Naive thymus-derived CD8-positive, alpha-beta T cell (primary cell): ENCODE results near the gene CHD2. TPM values are rescaled to one million over a fixed set of nuclear protein-coding genes. Genes with fewer than 3 reads are reported as not detected.
"Not testable (repeated sequence)": the region's sequence is repeated elsewhere in the genome, so short reads cannot be mapped to it uniquely, and the experiment has no call there.

Experiments used
- ATAC-seq, 2 donors: fragments of 150-1000 bp; cut with Tn5 transposase in 1 of 2; sonication (Bioruptor Pico), chemical (Tn5 transposase) in 1 of 2; 1 replicate in 1 of 2; 2 replicates in 1 of 2; pipeline ENCODE4 v1.10.0; 2021; ENCODE audit warnings: mild to moderate bottlenecking in 2 of 2, moderate library complexity in 2 of 2
- POLR2A ChIA-PET: fragments of 350-600 bp; sonication (Branson Sonifier 250); formaldehyde crosslinking; loops from one replicate; lab custom pipeline; 2021; ENCODE audit warnings: antibody characterized with exemption; lab: Charles Lee
- DNase-seq, 10 donors: peaks; one replicate each; pipeline versions ENCODE4 v3.0.0 to v3.0.0-alpha.2; 2020 to 2022
- H3K27ac Mint-ChIP-seq, 10 donors: one replicate each; pipeline ENCODE4 v1.8.0; 2020 to 2022; ENCODE audit warnings: mild to moderate bottlenecking in 10 of 10, mixed read lengths in 10 of 10, moderate library complexity in 4 of 10, inconsistent platforms in 1 of 10
- H3K27me3 Mint-ChIP-seq, 5 donors: one replicate each; pipeline ENCODE4 v1.8.0; 2021 to 2022; ENCODE audit warnings: mixed read lengths in 5 of 5
- H3K36me3 Mint-ChIP-seq, 3 donors: one replicate each; pipeline ENCODE4 v1.8.0; 2020 to 2022; ENCODE audit warnings: mixed read lengths in 3 of 3, mild to moderate bottlenecking in 2 of 3, inconsistent platforms in 1 of 3
- H3K4me1 Mint-ChIP-seq, 4 donors: one replicate each; pipeline ENCODE4 v1.8.0; 2021 to 2022; ENCODE audit warnings: mixed read lengths in 4 of 4
- H3K4me3 Mint-ChIP-seq, 10 donors: one replicate each; pipeline ENCODE4 v1.8.0; 2020 to 2022; ENCODE audit warnings: mild to moderate bottlenecking in 10 of 10, mixed read lengths in 10 of 10, moderate library complexity in 6 of 10, inconsistent platforms in 1 of 10
- H3K9me3 Mint-ChIP-seq, 9 donors: one replicate each; pipeline ENCODE4 v1.8.0; 2020 to 2022; ENCODE audit warnings: mixed read lengths in 9 of 9, mild to moderate bottlenecking in 3 of 9, inconsistent platforms in 1 of 9, moderate library complexity in 1 of 9
- polyA plus RNA-seq, 3 donors: library from polyadenylated mRNA; unstranded; fragments of 300-500 nt; fragmentation: Illumina TruSeq; gene quantifications; one replicate each; pipeline ENCODE4 v1.2.3, GENCODE V29; 2021
- total RNA-seq, 8 experiments: library from RNA in 2 of 8; stranded (reverse) in 2 of 8; gene quantifications; one replicate each; pipeline ENCODE4 v1.2.3 and lab custom pipeline; 2021 to 2026

CHD2 gene
- total and polyA plus RNA-seq, 5 experiments from 2014 or later: 53.1 to 427 (median 101) TPM

- Mint-ChIP-seq H3K4me1 (peaks cover 0 to 11% (median 4%) of the 10 kb centered on the region in 4 donors), H3K27me3 (peaks cover 2 to 30% (median 7%) of the 10 kb centered on the region in 5 donors)
- DNase-seq, H3K27ac Mint-ChIP-seq, ATAC-seq, H3K9me3 Mint-ChIP-seq, POLR2A ChIA-PET, H3K36me3 Mint-ChIP-seq, H3K4me3 Mint-ChIP-seq: not testable (repeated sequence)
Measured at GRCh38 chr15:93062628-93063261, 162.6 kb downstream of the CHD2 start.

- H3K27ac Mint-ChIP-seq: no peak overlapping the region
- no peaks in the 10 kb centered on the region for H3K9me3 Mint-ChIP-seq
- peaks cover 0 to 11% (median 4%) of the 10 kb centered on the region in 4 donors for H3K4me1 Mint-ChIP-seq
- H3K4me3 Mint-ChIP-seq: no peak overlapping the region
- ATAC-seq: no peak
- no peaks in the 10 kb centered on the region for H3K36me3 Mint-ChIP-seq
- peaks cover 3 to 30% (median 7%) of the 10 kb centered on the region in 5 donors for H3K27me3 Mint-ChIP-seq
- no peak for DNase-seq
- POLR2A ChIA-PET: no interaction called here
Measured at GRCh38 chr15:93063262-93063671, 163.1 kb downstream of the CHD2 start.

- no peak overlapping the region for H3K27ac Mint-ChIP-seq
- peaks cover 0 to 11% (median 4%) of the 10 kb centered on the region in 4 donors for H3K4me1 Mint-ChIP-seq
- no peak for ATAC-seq
- no peaks in the 10 kb centered on the region for H3K36me3 Mint-ChIP-seq
- POLR2A ChIA-PET: no interaction called here
- no peak for DNase-seq
- H3K9me3 Mint-ChIP-seq: peaks cover 0 to 1% (median 0%) of the 10 kb centered on the region in 9 donors
- H3K4me3 Mint-ChIP-seq: no peak overlapping the region
- peaks cover 3 to 30% (median 7%) of the 10 kb centered on the region in 5 donors for H3K27me3 Mint-ChIP-seq
Measured at GRCh38 chr15:93063796-93064690, 163.9 kb downstream of the CHD2 start.

- H3K4me1 Mint-ChIP-seq: peaks cover 0 to 11% (median 4%) of the 10 kb centered on the region in 4 donors
- no peaks in the 10 kb centered on the region for H3K36me3 Mint-ChIP-seq
- no peak for DNase-seq
- peaks cover 0 to 1% (median 0%) of the 10 kb centered on the region in 9 donors for H3K9me3 Mint-ChIP-seq
- no peak overlapping the region for H3K27ac Mint-ChIP-seq
- no peak overlapping the region for H3K4me3 Mint-ChIP-seq
- no peak for ATAC-seq
- peaks cover 3 to 31% (median 6%) of the 10 kb centered on the region in 5 donors for H3K27me3 Mint-ChIP-seq
- POLR2A ChIA-PET: no interaction called here
Measured at GRCh38 chr15:93065641-93066045, 165.5 kb downstream of the CHD2 start.

- POLR2A ChIA-PET: no interaction called here
- DNase-seq (no peak), ATAC-seq (no peak)
- no peak overlapping the region for H3K27ac Mint-ChIP-seq
- peaks cover 0 to 1% (median 0%) of the 10 kb centered on the region in 9 donors for H3K9me3 Mint-ChIP-seq
- peaks cover 0 to 10% (median 4%) of the 10 kb centered on the region in 4 donors for H3K4me1 Mint-ChIP-seq
- H3K36me3 Mint-ChIP-seq: no peaks in the 10 kb centered on the region
- peaks cover 3 to 32% (median 10%) of the 10 kb centered on the region in 5 donors for H3K27me3 Mint-ChIP-seq
- H3K4me3 Mint-ChIP-seq: no peak overlapping the region
Measured at GRCh38 chr15:93066224-93066681, 166.1 kb downstream of the CHD2 start.

GRCh38 chr15:93066834-93067648 is 166.9 kb downstream of the CHD2 start:
- ATAC-seq (no peak), DNase-seq (no peak)
- H3K4me1 Mint-ChIP-seq: peaks cover 4 to 9% (median 5%) of the 10 kb centered on the region in 4 donors
- H3K27me3 Mint-ChIP-seq: peaks cover 7 to 40% (median 18%) of the 10 kb centered on the region in 5 donors
- H3K4me3 Mint-ChIP-seq: no peak overlapping the region
- H3K9me3 Mint-ChIP-seq: peaks cover 0 to 1% (median 0%) of the 10 kb centered on the region in 9 donors
- H3K36me3 Mint-ChIP-seq: no peaks in the 10 kb centered on the region
- no peak overlapping the region for H3K27ac Mint-ChIP-seq
- POLR2A ChIA-PET: interaction anchor here (0.5 kb wide), 1 partner anchor 18 kb away, joined by 3 read pairs; no protein-coding TSS in a partner anchor

GRCh38 chr15:93067649-93068085 is 167.5 kb downstream of the CHD2 start:
- Mint-ChIP-seq H3K27ac (peak overlapping the region in 1 of 10 donors; percentile 57), H3K27me3 (peaks cover 7 to 42% (median 23%) of the 10 kb centered on the region in 5 donors), H3K4me1 (peaks cover 6 to 12% (median 9%) of the 10 kb centered on the region in 4 donors), H3K4me3 (no peak overlapping the region), H3K36me3 (no peaks in the 10 kb centered on the region), H3K9me3 (peaks cover 0 to 1% (median 0%) of the 10 kb centered on the region in 9 donors)
- POLR2A ChIA-PET: no interaction called here
- DNase-seq (no peak), ATAC-seq (no peak)

- no peak for DNase-seq
Measured at GRCh38 chr15:93068581-93069199, 168.6 kb downstream of the CHD2 start.

GRCh38 chr15:93070132-93070531 is 170.0 kb downstream of the CHD2 start:
- Mint-ChIP-seq H3K27ac (no peak overlapping the region), H3K27me3 (peaks cover 19 to 48% (median 37%) of the 10 kb centered on the region in 5 donors), H3K4me3 (no peak overlapping the region), H3K36me3 (no peaks in the 10 kb centered on the region), H3K4me1 (peaks cover 10 to 25% (median 15%) of the 10 kb centered on the region in 4 donors), H3K9me3 (peaks cover 0 to 1% (median 0%) of the 10 kb centered on the region in 9 donors)
- ATAC-seq (no peak), DNase-seq (no peak)
- POLR2A ChIA-PET: no interaction called here

More at GRCh38 chr15:93068581-93069199, 168.6 kb downstream of the CHD2 start:
- peaks cover 0 to 1% (median 0%) of the 10 kb centered on the region in 9 donors for H3K9me3 Mint-ChIP-seq
- H3K4me3 Mint-ChIP-seq: no peak overlapping the region
- H3K36me3 Mint-ChIP-seq: no peaks in the 10 kb centered on the region
- ATAC-seq: no peak
- peaks cover 10 to 43% (median 26%) of the 10 kb centered on the region in 5 donors for H3K27me3 Mint-ChIP-seq
- POLR2A ChIA-PET: no interaction called here
- H3K4me1 Mint-ChIP-seq: peaks cover 8 to 20% (median 14%) of the 10 kb centered on the region in 4 donors
- H3K27ac Mint-ChIP-seq: no peak overlapping the region

GRCh38 chr15:93070551-93071296 is 170.6 kb downstream of the CHD2 start:
- H3K9me3 Mint-ChIP-seq: peaks cover 0 to 1% (median 0%) of the 10 kb centered on the region in 9 donors
- POLR2A ChIA-PET: no interaction called here
- no peak overlapping the region for H3K27ac Mint-ChIP-seq
- H3K36me3 Mint-ChIP-seq: no peaks in the 10 kb centered on the region
- ATAC-seq (no peak), DNase-seq (no peak)
- H3K27me3 Mint-ChIP-seq: peaks cover 23 to 54% (median 42%) of the 10 kb centered on the region in 5 donors
- H3K4me1 Mint-ChIP-seq: peaks cover 10 to 25% (median 15%) of the 10 kb centered on the region in 4 donors
- H3K4me3 Mint-ChIP-seq: no peak overlapping the region

GRCh38 chr15:93071469-93071936 is 171.4 kb downstream of the CHD2 start:
- Mint-ChIP-seq H3K4me3 (peak overlapping the region in 5 of 10 donors; percentile 56 to 76 (median 67)), H3K9me3 (peaks cover 0 to 4% (median 0%) of the 10 kb centered on the region in 9 donors)

More at GRCh38 chr15:93071469-93071936, 171.4 kb downstream of the CHD2 start:
- POLR2A ChIA-PET: no interaction called here
- ATAC-seq: no peak
- Mint-ChIP-seq H3K27me3 (peaks cover 28 to 62% (median 46%) of the 10 kb centered on the region in 5 donors), H3K4me1 (peaks cover 10 to 25% (median 15%) of the 10 kb centered on the region in 4 donors), H3K27ac (no peak overlapping the region), H3K36me3 (no peaks in the 10 kb centered on the region)
- DNase-seq: no peak
